IPS DF 6.9 (cell line): ENCODE results near the gene OR4K5.
"Not testable (repeated sequence)": the region's sequence is repeated elsewhere in the genome, so short reads cannot be mapped to it uniquely, and the experiment has no call there.

Experiments used
- DNase-seq: peaks from one replicate; pipeline ENCODE4 v3.0.0-alpha.2; 2013; ENCODE audit warnings: low read depth, low spot score
- H3K27ac ChIP-seq: one replicate; pipeline ENCODE4 v1.5.1; 2013; ENCODE audit warnings: low read length, control low read depth
- H3K27me3 ChIP-seq: 2 replicates; pipeline ENCODE4 v1.6.1; 2013; ENCODE audit warnings: mild to moderate bottlenecking, low read length; ENCODE audit not compliant: control insufficient read depth, insufficient read depth
- H3K36me3 ChIP-seq: 2 replicates; pipeline ENCODE4 v1.6.1; 2013; ENCODE audit warnings: low read length; ENCODE audit not compliant: control insufficient read depth, insufficient read depth
- H3K4me1 ChIP-seq: 2 replicates; pipeline ENCODE4 v1.6.1; 2013; ENCODE audit warnings: low read length; ENCODE audit not compliant: control insufficient read depth, insufficient read depth
- H3K4me3 ChIP-seq: 2 replicates; pipeline ENCODE4 v1.5.1; 2013; ENCODE audit warnings: mild to moderate bottlenecking, low read length
- H3K9me3 ChIP-seq: 2 replicates; pipeline ENCODE4 v1.6.1; 2013; ENCODE audit warnings: low read length, inconsistent platforms; ENCODE audit not compliant: control insufficient read depth, insufficient read depth
- WGBS: extraction: QIAGEN DNeasy Blood & Tissue Kit; methylation state at CpG from one replicate; pipeline ENCODE4 v1.1.7; 2013; ENCODE audit warnings: mixed read lengths, missing lambda C conversion rate; ENCODE audit not compliant: insufficient read length, insufficient coverage; 5-methylcytosine and 5-hydroxymethylcytosine counted together

Gene OR4K5

DNA sequence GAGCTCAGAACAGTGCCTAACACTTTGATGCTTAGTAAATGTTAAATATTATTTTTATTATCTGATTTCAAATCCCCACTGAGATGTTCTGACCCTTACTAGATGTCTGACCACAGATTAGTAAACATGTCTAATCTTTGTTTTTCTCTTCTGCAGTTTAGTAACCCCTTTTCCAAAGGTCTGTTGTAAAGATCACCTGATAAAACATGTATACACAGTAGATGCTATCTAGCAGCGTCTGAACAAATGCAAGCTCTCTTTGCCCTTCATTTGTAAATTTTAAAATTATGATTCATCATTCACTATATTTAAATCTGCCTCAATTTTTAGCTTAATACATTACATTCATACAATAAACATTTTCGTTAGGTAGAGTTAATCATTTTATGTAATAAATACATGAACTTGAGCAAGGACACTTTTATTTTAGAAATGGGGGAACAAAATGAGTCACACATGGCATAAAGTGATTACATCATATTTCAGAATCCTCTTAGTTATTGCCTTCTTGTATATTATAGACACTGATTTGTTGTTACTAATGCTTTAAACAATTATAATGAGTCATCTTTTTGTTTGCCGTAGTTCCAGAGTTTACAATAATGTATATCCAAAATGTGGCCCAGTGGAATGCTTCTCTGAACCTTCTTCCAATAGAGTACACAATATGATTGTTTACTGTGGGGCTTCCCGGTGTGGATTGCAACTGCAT is 1.7 kb upstream of the OR4K5 start:
- no peak overlapping the region for H3K27ac ChIP-seq
- 100% methylated on average over 1 of the region's 4 CpGs for WGBS
- H3K4me3 ChIP-seq = no peak overlapping the region
- H3K27me3 ChIP-seq = no peaks in the 10 kb centered on the region
- H3K4me1 ChIP-seq = no peaks in the 10 kb centered on the region
- H3K9me3 ChIP-seq = peaks cover 26% of the 10 kb centered on the region
- DNase-seq = no peak
- no peaks in the 10 kb centered on the region for H3K36me3 ChIP-seq

DNA sequence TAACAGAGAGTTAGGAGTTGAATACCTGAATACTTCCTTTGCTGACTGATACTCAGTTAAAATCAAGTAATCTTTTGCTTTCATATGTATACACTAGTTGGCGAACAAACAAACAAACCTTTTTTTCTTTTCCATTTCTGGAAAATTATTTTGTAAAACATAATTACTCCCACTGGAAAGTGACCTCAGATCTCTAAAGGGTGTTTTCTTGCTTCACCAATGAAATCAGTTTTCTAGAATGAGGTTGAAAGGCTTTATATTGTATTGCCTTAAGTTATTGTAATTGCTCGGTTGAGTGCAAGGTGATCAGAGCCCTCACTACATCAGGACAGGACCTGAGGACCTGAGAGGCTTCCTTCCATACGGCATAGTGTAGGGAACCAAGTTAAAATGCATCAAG is 10.2 kb downstream of the OR4K5 start, which contains the start of gene OR4K1:
Gene OR4K1, plus strand, starts transcription at position 301 of the 400 bp plus-strand sequence. CDS start 4,750 bp downstream, outside the sequence.
- no peak for DNase-seq
- no peaks in the 10 kb centered on the region for H3K4me1 ChIP-seq
- H3K36me3 ChIP-seq = no peaks in the 10 kb centered on the region
- H3K27ac ChIP-seq = no peak within 1 kb of the TSS
- no peak within 1 kb of the TSS for H3K4me3 ChIP-seq
- H3K9me3 ChIP-seq = peaks cover 14% of the 10 kb centered on the region
- no CpG with 5 or more reads among the region's 3 CpGs for WGBS
- no peaks in the 10 kb centered on the region for H3K27me3 ChIP-seq

DNA sequence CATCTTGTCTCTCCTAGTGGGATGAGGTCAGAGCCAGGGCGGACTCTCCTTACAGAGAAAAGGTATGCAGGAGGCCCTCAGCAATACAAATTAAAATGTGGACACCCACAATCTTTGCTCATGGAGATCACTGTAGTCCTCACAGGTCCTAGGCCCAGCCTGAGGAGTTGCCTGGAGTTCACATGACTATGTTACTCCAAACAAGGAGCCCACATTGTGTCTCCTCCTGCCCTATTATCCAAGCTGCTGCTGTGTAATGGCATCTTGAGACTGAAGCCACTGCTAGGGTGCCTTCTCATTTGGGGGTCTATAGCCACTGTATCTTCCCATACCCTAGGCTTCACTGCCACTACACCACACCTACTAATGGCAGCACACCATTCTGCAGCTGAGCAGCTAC is 21.3 kb downstream of the OR4K5 start:
- Histone ChIP-seq H3K4me3 (no peak overlapping the region), H3K27me3 (no peaks in the 10 kb centered on the region), H3K4me1 (no peaks in the 10 kb centered on the region), H3K27ac (no peak overlapping the region), H3K9me3 (peaks cover 14% of the 10 kb centered on the region), H3K36me3 (no peaks in the 10 kb centered on the region)
- DNase-seq = no peak
- WGBS = no CpG with 5 or more reads among the region's 1 CpG

DNA sequence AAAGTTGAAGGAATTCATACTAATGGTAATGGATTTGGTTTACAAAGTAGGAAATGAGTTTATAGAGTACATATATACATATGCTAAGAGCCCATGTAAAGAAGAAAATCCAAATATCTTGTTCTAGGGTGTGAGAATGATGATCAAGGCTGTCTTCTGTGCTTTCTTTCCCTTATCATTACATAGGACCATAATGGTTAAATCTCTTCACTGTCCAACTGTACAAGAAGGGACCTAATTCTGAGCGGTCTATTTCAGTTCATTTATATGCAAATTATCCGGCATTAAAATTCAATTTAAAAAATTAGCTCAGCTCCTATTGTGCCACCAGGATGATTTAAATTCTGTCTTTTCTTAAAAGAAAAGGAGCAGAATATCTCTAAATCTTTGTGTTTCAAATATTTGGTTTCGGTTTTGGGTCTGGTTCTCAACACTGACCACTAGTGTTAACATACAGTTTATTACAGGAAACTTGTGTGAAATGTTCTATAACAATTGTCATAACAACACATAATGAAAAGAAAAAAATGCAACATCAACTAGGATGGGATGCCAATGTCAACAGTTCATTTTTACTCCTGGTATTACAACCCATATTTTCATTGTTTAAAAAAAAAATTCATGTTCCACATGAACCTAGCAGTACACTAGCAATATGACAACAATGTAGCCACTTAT is 27.1 kb downstream of the OR4K5 start:
- no peaks in the 10 kb centered on the region for H3K36me3 ChIP-seq
- whole genome bisulfite sequencing = no CpG with 5 or more reads among the region's 3 CpGs
- no peak for DNase-seq
- H3K9me3 ChIP-seq = peaks cover 6% of the 10 kb centered on the region
- H3K4me1 ChIP-seq = no peaks in the 10 kb centered on the region
- no peak overlapping the region for H3K4me3 ChIP-seq
- H3K27ac ChIP-seq = no peak overlapping the region
- no peaks in the 10 kb centered on the region for H3K27me3 ChIP-seq

DNA sequence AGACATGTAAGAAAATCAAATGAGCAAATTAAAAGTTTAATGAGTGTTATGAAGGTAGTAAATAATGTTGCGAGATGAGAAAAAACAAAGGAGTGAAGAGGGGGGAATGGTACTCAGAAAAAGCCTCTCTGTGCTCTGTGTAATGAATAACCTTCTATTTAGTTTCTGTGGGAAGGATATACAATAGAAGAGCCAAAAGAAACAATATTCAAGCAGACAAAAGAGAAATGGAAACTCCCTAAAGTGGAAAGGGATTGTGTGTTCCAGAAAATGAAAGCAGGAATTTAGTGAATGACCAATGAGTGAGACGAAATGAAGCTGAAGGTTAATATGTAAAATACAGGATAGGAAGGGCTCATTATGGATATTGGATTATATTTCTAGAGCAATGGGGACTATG is 28.8 kb downstream of the OR4K5 start:
- Histone ChIP-seq H3K36me3 (no peaks in the 10 kb centered on the region), H3K27ac (no peak overlapping the region), H3K4me1 (no peaks in the 10 kb centered on the region), H3K9me3 (peaks cover 8% of the 10 kb centered on the region), H3K27me3 (no peaks in the 10 kb centered on the region), H3K4me3 (no peak overlapping the region)
- no peak for DNase-seq
- 100% methylated on average over 1 of the region's 2 CpGs for WGBS

- H3K36me3 ChIP-seq, H3K4me1 ChIP-seq, H3K4me3 ChIP-seq, H3K9me3 ChIP-seq, H3K27ac ChIP-seq, H3K27me3 ChIP-seq, DNase-seq: not testable (repeated sequence)
- WGBS = no CpG with 5 or more reads among the region's 2 CpGs
Observed at GRCh38 chr14:19969735-19970134, 49.3 kb downstream of the OR4K5 start.
